Measurements from ENCODE around the gene SPAG5.
A peak's percentile ranks its signal among the peaks of the same experiment; 100 is the strongest.
"Not testable (repeated sequence)": the region's sequence is repeated elsewhere in the genome, so short reads cannot be mapped to it uniquely, and the experiment has no call there.

The SPAG5 gene

GRCh38 chr17:28598799-28599310, at the start of gene SPAG5:
SPAG5 (minus strand) TSS chr17:28599025; CDS start chr17:28598946, 79 bp downstream.
- peak; percentile 95 for DNase-seq

- peak; percentile 24 for DNase-seq
These were observed 47.4 kb upstream of the SPAG5 start for GRCh38 chr17:28646039-28646754.

- no peak for DNase-seq
These were observed 46.7 kb upstream of the SPAG5 start for GRCh38 chr17:28645576-28645939.

GRCh38 chr17:28644787-28645575, 46.2 kb upstream of the SPAG5 start, which contains the start of gene BLTP2:
BLTP2 (minus strand) TSS chr17:28645158; CDS start chr17:28645056, 102 bp downstream.
- peak; percentile 96 for DNase-seq

GRCh38 chr17:28643983-28644786, 45.4 kb upstream of the SPAG5 start:
- peak; percentile 31 for DNase-seq

- DNase-seq, result no peak
These were observed 42.8 kb upstream of the SPAG5 start for GRCh38 chr17:28641579-28641978.

GRCh38 chr17:28635506-28635905, 36.7 kb upstream of the SPAG5 start:
- no peak for DNase-seq

- DNase-seq, result no peak
These were observed 35.5 kb upstream of the SPAG5 start for GRCh38 chr17:28634206-28634865.

- DNase-seq, result no peak
These were observed 28.0 kb upstream of the SPAG5 start for GRCh38 chr17:28626818-28627217.

- DNase-seq, result no peak
These were observed 25.3 kb upstream of the SPAG5 start for GRCh38 chr17:28624148-28624547.

- DNase-seq, result no peak
These were observed 24.9 kb upstream of the SPAG5 start for GRCh38 chr17:28623696-28624095.

- DNase-seq, result no peak
These were observed 23.4 kb upstream of the SPAG5 start for GRCh38 chr17:28622186-28622585.

GRCh38 chr17:28620010-28620409, 21.2 kb upstream of the SPAG5 start:
- DNase-seq, result no peak

- DNase-seq, result no peak
These were observed 19.6 kb upstream of the SPAG5 start for GRCh38 chr17:28618464-28618863.

- no peak for DNase-seq
These were observed 17.5 kb upstream of the SPAG5 start for GRCh38 chr17:28616281-28616680.

- DNase-seq, result no peak
These were observed 16.6 kb upstream of the SPAG5 start for GRCh38 chr17:28615260-28615940.

- no peak for DNase-seq
These were observed 15.1 kb upstream of the SPAG5 start, which contains the start of gene RSKR for GRCh38 chr17:28613931-28614381. RSKR (minus strand) TSS chr17:28614185; CDS start chr17:28614161, 24 bp downstream.

- DNase-seq, result peak; percentile 52
These were observed 14.4 kb upstream of the SPAG5 start for GRCh38 chr17:28612936-28613872.

GRCh38 chr17:28612531-28612930, 13.7 kb upstream of the SPAG5 start:
- no peak for DNase-seq

GRCh38 chr17:28610376-28610775, 11.6 kb upstream of the SPAG5 start:
- DNase-seq, result no peak

GRCh38 chr17:28604031-28604430, 5.2 kb upstream of the SPAG5 start:
- not testable (repeated sequence) for DNase-seq
